ENCODE results near the gene BICD1.

- TF ChIP-seq CTCF (IDR thresholded peaks at IDR 0.05) (no peak), POLR2A (IDR thresholded peaks at IDR 0.05) (no peak), EP300 (IDR thresholded peaks at IDR 0.05) (no peak)
Measured at GRCh38 chr12:32197421-32197820, 90.8 kb downstream of the BICD1 start.
